Measurements from ENCODE around the gene PTPRF.

The PTPRF gene

DNA sequence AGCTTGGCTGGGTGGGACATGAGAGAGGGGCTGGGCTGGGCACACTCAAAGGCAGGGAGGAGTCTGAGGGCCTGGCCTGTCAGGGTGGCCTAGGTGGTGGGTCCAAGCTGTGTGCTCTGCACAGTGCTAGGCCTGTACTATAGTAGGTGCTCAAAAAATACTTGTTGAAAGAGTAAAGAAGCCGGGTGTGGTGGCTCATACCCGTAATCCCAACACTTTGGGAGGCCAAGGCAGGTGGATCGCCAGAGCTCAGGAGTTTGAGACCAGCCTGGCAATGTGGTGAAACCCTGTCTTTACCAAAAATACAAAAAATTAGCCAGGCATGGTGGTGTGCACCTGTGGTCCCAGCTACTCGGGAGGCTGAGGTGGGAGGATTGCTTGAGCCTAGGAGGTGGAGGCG lies 18.7 kb downstream of the PTPRF start:
- in situ Hi-C loops (cut with MboI; ENCODE audit: low sequenced_read_pairs) = loop anchor here (25.0 kb wide), 1 partner anchor 388 kb away; the partner anchor contains the start of genes ARTN and IPO13

GRCh38 chr1:43549921-43550597 lies 19.4 kb downstream of the PTPRF start:
- in situ Hi-C loops (cut with MboI; ENCODE audit: low sequenced_read_pairs) = loop anchor here (25.0 kb wide), 1 partner anchor 387 kb away; the partner anchor contains the start of genes ARTN and IPO13

DNA sequence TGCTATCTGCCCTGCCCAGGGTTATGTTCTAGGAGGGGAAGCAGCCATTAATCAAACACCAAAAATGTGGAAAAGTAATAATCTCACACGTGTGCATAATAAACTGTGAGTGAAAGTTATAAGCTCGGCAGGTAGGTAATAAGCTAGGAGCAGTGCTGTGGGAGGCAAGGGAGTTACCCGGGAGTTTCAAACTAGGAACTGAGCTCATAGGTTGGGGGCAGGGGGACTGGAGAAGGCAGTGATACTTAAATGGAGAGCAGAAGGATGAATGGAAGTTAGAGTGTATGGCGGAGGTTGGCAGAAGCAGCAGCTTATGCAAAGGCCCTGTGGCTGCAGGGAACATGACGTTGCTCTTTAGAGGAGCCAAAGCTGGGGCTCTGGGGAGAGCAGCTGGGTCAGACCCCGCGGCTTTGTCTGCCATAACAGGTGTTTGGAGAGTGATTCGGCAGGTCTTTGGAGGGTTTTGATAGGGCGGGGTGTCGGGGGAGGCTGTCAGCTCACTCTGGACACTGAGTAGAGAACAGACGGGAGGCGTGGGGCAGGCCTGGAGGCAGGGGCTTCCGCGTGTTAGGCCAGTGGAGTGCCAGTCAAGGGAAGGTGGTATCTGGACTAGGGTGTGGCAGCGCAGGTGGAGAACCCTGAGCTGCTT lies 20.0 kb downstream of the PTPRF start:
- in situ Hi-C loops (cut with MboI; ENCODE audit: low sequenced_read_pairs) = no loop called here

GRCh38 chr1:43551396-43551888 lies 20.8 kb downstream of the PTPRF start:
- in situ Hi-C loops (cut with MboI; ENCODE audit: low sequenced_read_pairs) = no loop called here

- in situ Hi-C loops (cut with MboI; ENCODE audit: low sequenced_read_pairs) = no loop called here
Measured at GRCh38 chr1:43552059-43552742, 21.5 kb downstream of the PTPRF start.

DNA sequence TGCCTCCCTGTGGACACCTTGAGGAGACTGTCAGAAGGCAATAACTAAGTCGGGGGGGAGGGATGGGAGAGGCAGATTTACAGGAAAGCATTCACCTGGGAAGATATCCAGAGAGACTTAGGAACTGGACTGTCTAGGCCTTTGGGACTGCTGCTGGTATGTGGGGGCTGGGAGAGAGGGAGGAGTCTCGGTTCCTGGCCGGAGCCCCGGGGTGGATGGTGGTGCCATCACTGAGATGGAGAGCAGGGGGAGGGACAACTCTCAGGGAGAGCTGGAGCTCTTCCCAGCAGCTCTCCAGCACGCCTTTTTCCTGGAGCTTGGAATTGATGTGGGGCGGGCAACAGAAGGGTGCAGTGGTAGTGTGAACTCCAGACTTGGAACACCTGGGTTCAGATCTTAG lies 22.1 kb downstream of the PTPRF start:
- in situ Hi-C loops (cut with MboI; ENCODE audit: low sequenced_read_pairs) = no loop called here

DNA sequence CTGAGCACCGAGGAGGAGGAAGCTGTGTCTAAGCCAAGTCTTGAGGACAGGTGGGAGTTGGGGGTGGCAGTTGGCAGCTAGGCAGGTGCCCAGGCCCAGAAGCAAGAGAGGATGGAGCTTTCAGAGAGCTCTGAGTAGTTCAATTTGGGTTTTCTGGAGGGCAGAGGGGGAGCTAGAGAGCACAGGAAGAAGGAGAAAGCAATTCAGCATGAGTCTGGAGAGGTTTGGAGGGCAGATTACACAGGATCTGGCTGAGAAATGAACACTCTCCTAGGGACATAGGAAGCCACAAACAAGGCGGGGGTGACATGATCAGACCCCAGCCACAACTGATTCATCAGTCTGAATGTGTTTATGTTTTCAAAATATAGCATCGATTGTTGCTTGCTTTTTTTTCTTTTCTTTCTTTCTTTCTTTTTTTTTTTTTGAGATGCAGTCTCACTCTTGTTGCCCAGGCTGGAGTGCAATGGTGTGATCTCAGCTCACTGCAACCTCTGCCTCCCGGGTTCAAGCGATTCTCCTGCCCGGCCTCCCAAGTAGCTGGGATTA lies 23.8 kb downstream of the PTPRF start:
- in situ Hi-C loops (cut with MboI; ENCODE audit: low sequenced_read_pairs) = no loop called here

DNA sequence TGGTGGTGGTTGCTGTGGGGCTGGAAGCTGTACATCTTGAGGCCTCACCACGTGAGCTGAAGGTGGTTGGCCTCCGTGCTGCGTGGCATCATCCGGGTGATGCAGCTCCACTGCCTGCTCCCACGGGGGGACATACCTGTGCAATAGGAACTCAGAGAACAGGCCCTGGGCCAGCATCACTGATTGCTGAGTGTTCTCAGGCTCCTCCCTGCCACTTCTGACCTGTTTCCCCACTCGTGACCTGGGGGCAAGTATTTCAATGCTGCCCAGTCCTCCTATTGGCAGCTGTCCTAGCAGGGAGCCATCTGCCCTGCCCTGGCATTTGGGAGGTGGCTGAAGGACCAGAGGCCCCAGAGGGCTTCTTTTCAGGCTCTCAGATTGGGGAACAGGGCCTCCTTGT lies 26.1 kb downstream of the PTPRF start:
- in situ Hi-C loops (cut with MboI; ENCODE audit: low sequenced_read_pairs) = no loop called here

- in situ Hi-C loops (cut with MboI; ENCODE audit: low sequenced_read_pairs) = no loop called here
Measured at GRCh38 chr1:43557744-43558245, 27.1 kb downstream of the PTPRF start.

DNA sequence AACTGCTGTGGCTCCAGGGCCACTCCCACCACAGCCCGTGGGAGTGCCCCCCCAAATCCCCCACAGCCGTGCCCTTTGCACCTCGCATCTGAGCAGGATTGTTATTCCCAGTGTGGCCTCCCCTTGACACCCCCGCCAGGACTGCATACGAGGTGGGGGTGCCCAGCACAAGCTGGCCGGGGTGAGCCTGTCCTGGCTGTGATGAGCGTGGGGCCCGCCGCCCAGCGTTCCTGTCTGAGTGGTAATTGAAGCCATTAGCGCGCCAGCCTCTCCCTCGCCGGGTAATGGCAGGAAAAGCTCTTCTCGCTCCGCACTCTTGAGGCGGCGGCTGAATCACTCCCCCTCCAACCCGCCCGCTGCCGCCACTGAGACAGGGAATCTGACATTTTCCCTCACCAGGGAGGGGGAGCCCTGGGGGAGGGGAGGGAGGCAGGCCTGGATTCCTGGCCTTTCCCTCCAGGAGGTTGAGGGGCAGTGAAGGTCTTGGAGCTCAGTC lies 27.7 kb downstream of the PTPRF start:
- in situ Hi-C loops (cut with MboI; ENCODE audit: low sequenced_read_pairs) = no loop called here

- in situ Hi-C loops (cut with MboI; ENCODE audit: low sequenced_read_pairs) = no loop called here
Measured at GRCh38 chr1:43559714-43560113, 29.0 kb downstream of the PTPRF start.

DNA sequence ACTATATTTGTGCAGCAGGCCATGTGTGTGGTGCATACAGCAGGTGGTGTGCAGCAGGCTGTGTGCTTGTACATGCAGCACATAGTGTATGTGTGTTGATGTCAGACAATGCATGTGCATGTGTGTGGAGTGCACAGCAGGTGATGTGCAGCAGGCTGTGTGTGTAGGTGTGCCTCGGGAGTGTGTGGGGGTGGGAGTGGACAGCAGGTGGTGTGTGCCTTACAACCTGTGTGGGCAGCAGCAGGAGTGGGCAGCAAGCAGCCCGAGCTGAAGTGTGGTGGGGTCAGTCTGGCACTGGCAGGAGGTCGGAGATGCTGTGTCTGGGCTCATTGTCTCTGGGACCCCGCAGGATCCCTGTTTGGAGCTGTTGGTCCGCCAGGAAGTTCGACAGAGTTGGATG lies 29.6 kb downstream of the PTPRF start:
- in situ Hi-C loops (cut with MboI; ENCODE audit: low sequenced_read_pairs) = no loop called here

- in situ Hi-C loops (cut with MboI; ENCODE audit: low sequenced_read_pairs) = no loop called here
Measured at GRCh38 chr1:43563876-43564539, 33.3 kb downstream of the PTPRF start.

DNA sequence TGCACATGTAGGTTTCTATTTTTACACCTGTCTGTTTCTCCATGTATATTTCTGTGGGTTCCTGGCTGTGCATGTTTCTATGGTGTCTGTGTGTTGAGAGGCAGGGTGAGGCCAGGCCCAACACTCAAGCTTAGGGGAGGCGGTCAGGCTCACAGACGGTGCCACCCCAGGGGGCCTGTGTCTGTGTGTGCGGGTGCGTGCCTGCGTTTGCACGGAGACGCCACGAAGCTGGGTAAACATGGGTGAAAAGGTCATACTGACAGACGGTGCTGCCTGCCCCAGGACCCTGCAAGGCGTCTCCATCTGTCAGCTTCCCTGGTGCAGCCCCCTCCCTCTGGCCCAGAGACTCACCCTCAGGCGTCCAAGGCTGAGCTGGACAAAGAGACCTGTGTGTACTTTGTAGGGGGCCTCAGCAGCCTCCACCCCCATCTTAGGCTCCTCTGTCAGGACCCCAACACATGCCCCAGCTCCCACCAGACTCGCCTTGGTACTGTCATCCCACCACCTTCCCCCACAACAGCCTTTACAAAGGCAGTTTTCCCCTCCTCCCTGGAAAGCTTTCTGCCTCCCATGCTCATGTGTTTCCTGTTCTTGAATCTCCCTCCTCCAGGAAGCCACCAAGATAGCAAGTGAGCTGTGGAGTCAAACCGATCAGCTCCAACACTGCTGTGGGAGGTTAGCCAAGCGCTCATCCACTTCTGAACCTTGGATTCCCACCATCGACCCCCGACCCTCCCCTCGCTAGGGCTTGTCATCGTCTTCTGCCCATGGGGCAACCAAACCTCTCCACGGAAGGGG lies 34.1 kb downstream of the PTPRF start:
- in situ Hi-C loops (cut with MboI; ENCODE audit: low sequenced_read_pairs) = no loop called here

- in situ Hi-C loops (cut with MboI; ENCODE audit: low sequenced_read_pairs) = no loop called here
Measured at GRCh38 chr1:43565600-43566360, 35.1 kb downstream of the PTPRF start.

DNA sequence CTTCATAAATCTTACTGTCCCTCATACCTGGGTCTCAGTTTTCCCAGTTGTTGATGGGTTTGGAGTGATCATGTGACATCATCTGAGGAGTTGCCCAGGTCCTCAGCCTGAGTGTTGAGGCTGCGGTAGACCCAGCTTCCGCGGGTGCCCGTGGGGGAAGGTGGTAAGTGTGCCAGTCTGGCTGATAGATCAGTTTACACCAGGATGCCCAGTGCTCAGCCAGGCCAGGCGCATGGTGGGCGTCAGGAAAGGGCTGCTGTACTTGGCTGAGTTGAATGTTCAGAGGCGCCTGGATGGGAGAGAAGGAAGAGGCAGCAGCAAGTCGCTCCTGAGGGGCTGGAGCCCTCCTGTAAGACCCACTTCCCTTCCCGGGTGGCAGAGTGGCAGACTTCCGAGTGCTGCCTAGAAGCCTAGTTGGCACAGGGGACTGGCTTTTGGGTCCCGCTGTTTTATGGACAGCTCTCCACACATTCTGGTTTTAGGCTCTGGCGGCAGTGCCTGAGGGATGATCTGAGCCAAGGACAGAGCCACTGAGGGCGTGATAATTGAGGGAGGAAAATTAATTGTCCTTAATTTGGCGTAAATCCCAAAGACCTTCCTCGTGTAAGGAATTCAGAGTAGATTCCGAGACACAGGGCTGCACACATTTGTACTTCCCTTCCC lies 35.8 kb downstream of the PTPRF start:
- in situ Hi-C loops (cut with MboI; ENCODE audit: low sequenced_read_pairs) = no loop called here

- in situ Hi-C loops (cut with MboI; ENCODE audit: low sequenced_read_pairs) = no loop called here
Measured at GRCh38 chr1:43569175-43569574, 38.5 kb downstream of the PTPRF start.

DNA sequence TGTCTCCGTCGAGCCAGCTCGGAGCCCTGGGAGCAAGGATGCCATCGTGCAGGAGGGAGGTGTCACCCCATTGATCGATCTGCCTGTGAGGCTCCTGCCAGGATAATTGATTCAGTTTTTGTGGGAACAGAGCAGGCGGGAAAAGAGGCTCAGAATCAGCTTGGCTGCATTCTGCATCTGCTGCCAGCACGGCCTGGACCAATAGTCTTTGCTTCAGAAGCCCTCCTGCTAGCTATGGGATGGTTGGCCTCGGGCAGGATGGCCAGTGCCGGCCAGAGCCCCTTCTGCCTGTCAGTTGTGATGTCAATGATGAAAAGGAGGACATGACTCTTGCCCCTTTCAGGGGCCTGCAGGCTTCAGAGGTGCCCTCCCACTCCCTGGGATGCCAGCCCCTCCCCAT lies 39.6 kb downstream of the PTPRF start:
- in situ Hi-C loops (cut with MboI; ENCODE audit: low sequenced_read_pairs) = no loop called here

DNA sequence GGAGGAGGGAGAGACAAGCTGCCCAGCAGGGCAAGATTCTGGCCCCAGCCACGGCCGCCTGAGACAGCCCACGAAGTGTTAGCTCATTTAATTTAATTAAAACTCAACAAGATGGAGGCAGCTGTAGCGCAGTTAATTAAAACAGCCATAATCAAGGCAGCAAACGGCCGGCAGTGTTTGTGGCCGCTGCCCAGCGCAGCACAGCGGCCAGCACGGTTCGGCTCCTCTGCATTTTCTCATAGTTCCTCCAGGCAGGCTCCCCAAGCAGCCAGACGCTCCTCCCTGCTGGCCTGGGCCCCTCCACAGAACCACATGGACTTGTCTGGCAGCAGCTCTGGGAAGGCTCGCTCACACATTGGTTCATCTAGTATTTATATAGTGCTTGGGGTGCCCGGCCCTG lies 40.0 kb downstream of the PTPRF start:
- in situ Hi-C loops (cut with MboI; ENCODE audit: low sequenced_read_pairs) = no loop called here
